Gastroesophageal sphincter (tissue), 3 donors: Measurements from ENCODE around the gene KIRREL3.

Experiments
- EP300 ChIP-seq: sonication (generic); formaldehyde crosslinking; IDR thresholded peaks from one replicate; pipeline ENCODE4 v1.6.1; 2017; ENCODE audit warnings: antibody characterized with exemption, mild to moderate bottlenecking
- POLR2A ChIP-seq, 2 donors: fragments of 450-650 bp; IDR thresholded peaks; one replicate each; pipeline ENCODE4 v1.6.1; 2017; ENCODE audit warnings: antibody characterized with exemption in 2 of 2, mild to moderate bottlenecking in 2 of 2, moderate library complexity in 1 of 2
- POLR2AphosphoS5 ChIP-seq: sonication (generic); formaldehyde crosslinking; IDR thresholded peaks from one replicate; pipeline ENCODE4 v1.6.1; 2017; ENCODE audit warnings: antibody characterized with exemption
- TF ChIP-seq, protein P1 (sequence below), 4 experiments: fragments of 200-600 bp in 2 of 4; fragments of 450-650 bp in 2 of 4; sonication (generic) in 1 of 4; IDR thresholded peaks; one replicate each; pipeline ENCODE4 v1.5.1; 2017 to 2019; ENCODE audit warnings: antibody characterized with exemption in 4 of 4, mild to moderate bottlenecking in 2 of 4, moderate library complexity in 2 of 4

DNA sequence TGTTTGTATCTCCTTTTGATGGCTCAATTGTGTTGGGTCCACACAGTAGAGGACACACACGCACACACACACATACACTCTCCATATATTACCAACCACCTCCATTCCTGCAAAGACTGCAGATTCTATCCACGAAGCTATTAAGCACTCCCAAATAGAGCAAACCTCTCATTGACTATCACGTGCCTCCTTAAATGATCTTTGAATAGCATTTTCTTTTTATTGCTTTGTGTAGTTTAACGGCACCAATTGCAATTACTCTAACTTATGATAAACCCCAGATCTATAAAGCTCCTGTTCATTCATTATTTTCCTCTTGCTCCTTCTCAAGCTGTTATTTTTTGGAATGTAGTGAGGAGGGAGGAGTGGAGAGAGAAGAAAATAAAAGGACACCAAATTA lies 440.3 kb downstream of the KIRREL3 start:
- TF ChIP-seq, protein P1, sequence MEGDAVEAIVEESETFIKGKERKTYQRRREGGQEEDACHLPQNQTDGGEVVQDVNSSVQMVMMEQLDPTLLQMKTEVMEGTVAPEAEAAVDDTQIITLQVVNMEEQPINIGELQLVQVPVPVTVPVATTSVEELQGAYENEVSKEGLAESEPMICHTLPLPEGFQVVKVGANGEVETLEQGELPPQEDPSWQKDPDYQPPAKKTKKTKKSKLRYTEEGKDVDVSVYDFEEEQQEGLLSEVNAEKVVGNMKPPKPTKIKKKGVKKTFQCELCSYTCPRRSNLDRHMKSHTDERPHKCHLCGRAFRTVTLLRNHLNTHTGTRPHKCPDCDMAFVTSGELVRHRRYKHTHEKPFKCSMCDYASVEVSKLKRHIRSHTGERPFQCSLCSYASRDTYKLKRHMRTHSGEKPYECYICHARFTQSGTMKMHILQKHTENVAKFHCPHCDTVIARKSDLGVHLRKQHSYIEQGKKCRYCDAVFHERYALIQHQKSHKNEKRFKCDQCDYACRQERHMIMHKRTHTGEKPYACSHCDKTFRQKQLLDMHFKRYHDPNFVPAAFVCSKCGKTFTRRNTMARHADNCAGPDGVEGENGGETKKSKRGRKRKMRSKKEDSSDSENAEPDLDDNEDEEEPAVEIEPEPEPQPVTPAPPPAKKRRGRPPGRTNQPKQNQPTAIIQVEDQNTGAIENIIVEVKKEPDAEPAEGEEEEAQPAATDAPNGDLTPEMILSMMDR (IDR thresholded peaks at IDR 0.05), result no peak
- TF ChIP-seq POLR2AphosphoS5 (no peak), EP300 (no peak), POLR2A (IDR thresholded peaks at IDR 0.05) (no peak)
